Measurements from ENCODE around the gene GINS2. TPM values are rescaled to one million over a fixed set of nuclear protein-coding genes. Genes with fewer than 3 reads are reported as not detected.

The GINS2 gene
- total RNA-seq, 4 donors from 2014 or later: 1.8 to 2.5 (median 1.9) TPM; not detected in 1

DNA sequence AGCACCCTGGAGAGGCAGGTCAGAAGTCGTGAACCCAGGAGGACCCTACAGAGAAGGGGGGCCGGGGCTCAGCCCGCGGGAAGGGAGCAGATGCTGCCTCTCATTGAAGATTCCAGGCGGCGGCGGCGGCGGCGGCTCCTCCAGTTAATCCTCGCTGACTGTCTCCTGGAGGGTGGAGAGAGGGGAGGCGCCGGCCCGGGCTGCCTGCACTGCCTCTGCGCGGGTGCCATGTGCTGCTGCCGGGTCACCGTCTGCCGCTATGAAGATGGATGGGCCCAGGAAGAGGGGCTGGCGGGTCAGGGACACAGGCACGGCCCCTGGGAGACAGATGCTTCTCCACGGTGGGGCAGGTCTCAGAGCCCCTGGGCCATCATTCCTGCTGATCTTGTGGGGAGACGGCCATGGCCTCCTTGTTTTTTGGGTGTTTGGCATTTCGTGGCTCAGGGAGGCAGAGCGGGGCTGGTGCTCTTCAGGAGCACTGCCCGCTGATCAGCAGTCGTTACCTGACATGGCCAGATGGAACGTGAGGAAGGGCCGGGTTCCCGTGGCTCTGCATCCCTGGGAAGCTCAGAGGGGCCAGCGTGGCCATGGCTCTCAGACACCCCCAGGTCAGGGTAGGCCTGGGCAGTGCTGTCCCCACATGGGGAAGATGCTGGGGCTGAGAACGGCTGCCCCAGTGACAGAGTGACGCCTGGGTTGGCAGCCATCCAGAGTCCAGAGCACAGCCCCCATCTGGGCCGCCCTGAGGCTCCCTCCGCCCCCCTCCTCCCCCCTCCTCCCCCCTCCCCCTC, 36.1 kb downstream of the GINS2 start:
- H3K4me3 ChIP-seq: no peak overlapping the region
- no peaks in the 10 kb centered on the region for H3K9me3 ChIP-seq
- peaks cover 34% of the 10 kb centered on the region for H3K4me1 ChIP-seq
- H3K36me3 ChIP-seq: peaks cover 59% of the 10 kb centered on the region
- no peak for TF ChIP-seq EP300 (IDR thresholded peaks at IDR 0.05)
- no peak for TF ChIP-seq POLR2A (IDR thresholded peaks at IDR 0.05)
- no peak for TF ChIP-seq POLR2AphosphoS5 (IDR thresholded peaks at IDR 0.05)
- TF ChIP-seq CTCF (IDR thresholded peaks at IDR 0.05): no peak
- WGBS: 43% methylated on average over 12 of the region's 35 CpGs
- no peaks in the 10 kb centered on the region for H3K27me3 ChIP-seq
- peak overlapping the region; percentile 2 for H3K27ac ChIP-seq
- peak in 1 of 2 donors; percentile 82 for DNase-seq (ENCODE audit: low spot score in 2 of 2)

- H3K36me3 ChIP-seq: peaks cover 51% of the 10 kb centered on the region
- DNase-seq (ENCODE audit: low spot score in 2 of 2): no peak
These were observed 36.9 kb downstream of the GINS2 start for GRCh38 chr16:85651629-85652430.

GRCh38 chr16:85650844-85651628, 37.7 kb downstream of the GINS2 start:
- Histone ChIP-seq H3K4me1 (peaks cover 35% of the 10 kb centered on the region), H3K27ac (no peak overlapping the region), H3K27me3 (no peaks in the 10 kb centered on the region), H3K4me3 (no peak overlapping the region), H3K9me3 (no peaks in the 10 kb centered on the region), H3K36me3 (peaks cover 43% of the 10 kb centered on the region)
- WGBS: 74% methylated on average over 26 of the region's 42 CpGs
- no peak for DNase-seq (ENCODE audit: low spot score in 2 of 2)
- TF ChIP-seq POLR2AphosphoS5 (IDR thresholded peaks at IDR 0.05) (no peak), CTCF (IDR thresholded peaks at IDR 0.05) (no peak), EP300 (IDR thresholded peaks at IDR 0.05) (no peak), POLR2A (IDR thresholded peaks at IDR 0.05) (no peak)

More at GRCh38 chr16:85651629-85652430, 36.9 kb downstream of the GINS2 start:
- Histone ChIP-seq H3K9me3 (no peaks in the 10 kb centered on the region), H3K27me3 (no peaks in the 10 kb centered on the region), H3K4me1 (peaks cover 34% of the 10 kb centered on the region), H3K27ac (no peak overlapping the region), H3K4me3 (no peak overlapping the region)
- WGBS: 78% methylated on average over 15 of the region's 27 CpGs
- TF ChIP-seq POLR2A (IDR thresholded peaks at IDR 0.05) (no peak), CTCF (IDR thresholded peaks at IDR 0.05) (no peak), EP300 (IDR thresholded peaks at IDR 0.05) (no peak), POLR2AphosphoS5 (IDR thresholded peaks at IDR 0.05) (no peak)

DNA sequence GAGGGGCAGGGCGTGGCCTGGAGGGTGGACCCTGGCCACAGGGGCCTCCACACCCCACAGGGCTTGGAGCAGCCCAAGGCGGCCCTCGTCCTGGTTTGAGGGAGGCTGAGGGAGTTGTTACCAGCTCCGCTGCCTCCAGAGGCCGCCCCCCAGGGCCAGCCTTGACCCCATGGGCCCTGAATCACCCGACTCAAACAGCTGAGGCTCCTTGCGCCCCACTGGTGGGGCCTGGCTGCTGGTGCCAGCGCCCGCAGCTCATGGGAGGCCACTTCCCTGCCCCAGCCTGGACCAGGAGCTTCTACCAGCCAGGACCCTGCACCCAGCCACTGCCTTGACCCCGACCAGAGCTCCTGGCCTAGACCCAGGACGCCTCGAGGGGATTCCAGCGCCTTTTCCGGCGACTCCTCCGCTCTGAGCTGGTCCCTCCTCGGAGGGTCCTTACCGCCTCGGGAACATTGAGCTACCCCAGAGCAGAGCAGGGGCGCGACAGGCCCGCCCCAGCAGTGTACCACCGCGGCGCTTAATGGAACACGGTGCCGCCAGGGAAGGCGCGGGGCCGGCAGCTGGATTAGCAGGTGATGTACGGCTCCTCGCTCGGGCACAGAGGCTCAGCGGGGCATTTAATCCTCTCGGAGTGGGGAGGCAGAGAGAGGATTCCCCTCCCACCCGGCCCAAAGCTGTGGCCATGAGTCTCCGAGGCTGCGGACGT, 38.5 kb downstream of the GINS2 start:
- no peak for DNase-seq (ENCODE audit: low spot score in 2 of 2)
- Histone ChIP-seq H3K27me3 (no peaks in the 10 kb centered on the region), H3K4me1 (peaks cover 43% of the 10 kb centered on the region), H3K36me3 (peaks cover 36% of the 10 kb centered on the region), H3K9me3 (no peaks in the 10 kb centered on the region), H3K4me3 (no peak overlapping the region), H3K27ac (no peak overlapping the region)
- TF ChIP-seq EP300 (IDR thresholded peaks at IDR 0.05): no peak
- TF ChIP-seq CTCF (IDR thresholded peaks at IDR 0.05): no peak
- no peak for TF ChIP-seq POLR2AphosphoS5 (IDR thresholded peaks at IDR 0.05)
- no peak for TF ChIP-seq POLR2A (IDR thresholded peaks at IDR 0.05)
- 90% methylated on average over 18 of the region's 39 CpGs for WGBS

Measured in suprapubic skin (tissue), 4 donors.